A549 (cell line): Measurements from ENCODE around the gene TBX1. TPM values are rescaled to one million over a fixed set of nuclear protein-coding genes. Genes with fewer than 3 reads are reported as not detected.

Experiments used
- ATAC-seq, 2 experiments: fragments of 200-7000 bp in 1 of 2; fragments of >200 bp in 1 of 2; cut with Nextera tagmentation in 1 of 2; cut with Tn5 transposase in 1 of 2; 3 replicates each; pipeline versions ENCODE4 v1.8.0 to v1.9.1; 2018 to 2020; ENCODE audit warnings: mild to moderate bottlenecking in 1 of 2, moderate library complexity in 1 of 2
- CTCF ChIA-PET: fragments of 300-600 bp; sonication (Branson Sonifier 250); formaldehyde crosslinking; extraction: SDS; loops from one replicate; lab custom pipeline; 2021; ENCODE audit warnings: antibody characterized with exemption, inconsistent platforms; lab: Yijun Ruan, JAX
- POLR2A ChIA-PET: fragments of 350-600 bp; formaldehyde crosslinking; extraction: SDS; loops from one replicate; lab custom pipeline; 2021; ENCODE audit warnings: antibody characterized with exemption, inconsistent platforms; lab: Yijun Ruan, JAX
- DNase-seq, 2 experiments: peaks; one replicate each; pipeline versions ENCODE4 v3.0.0 to v3.0.0-alpha.2; 2011 to 2016; ENCODE audit warnings: low read depth in 1 of 2, low spot score in 1 of 2
- FAIRE-seq: peaks from 2 replicates; lab custom pipeline; 2011; peaks lifted over from hg19 to GRCh38; lab: Jason Lieb, UNC
- H3K27ac ChIP-seq, 2 experiments: fragments of >200 bp; sonication (Bioruptor Twin); formaldehyde crosslinking; 3 replicates each; pipeline ENCODE4 v1.5.1; 2016 to 2017
- H3K4me1 ChIP-seq: fragments of >200 bp; sonication (Bioruptor Twin); formaldehyde crosslinking; 3 replicates; pipeline ENCODE4 v1.6.1; 2016
- H3K4me2 ChIP-seq: fragments of >200 bp; sonication (Bioruptor Twin); formaldehyde crosslinking; 3 replicates; pipeline ENCODE4 v1.6.1; 2016
- H3K4me3 ChIP-seq: fragments of >200 bp; sonication (Bioruptor Twin); formaldehyde crosslinking; 3 replicates; pipeline ENCODE4 v1.5.1; 2016
- H3K9me3 ChIP-seq: fragments of >200 bp; sonication (Bioruptor Twin); formaldehyde crosslinking; 3 replicates; pipeline ENCODE4 v1.6.1; 2016
- ATOH8 ChIP-seq: fragments of 250-450 bp; sonication (Bioruptor Pico); IDR thresholded peaks from 2 replicates; pipeline ENCODE4 v1.5.0; 2020; ENCODE audit warnings: low read depth, mild to moderate bottlenecking, moderate library complexity
- BHLHE40 ChIP-seq: IDR thresholded peaks from 2 replicates; pipeline ENCODE4 v1.6.1; 2012; ENCODE audit warnings: low read depth, low read length, inconsistent platforms
- CHD2 ChIP-seq: fragments of 150-350 bp; IDR thresholded peaks from 2 replicates; pipeline ENCODE4 v1.6.1; 2014; ENCODE audit warnings: low read length; ENCODE audit not compliant: partially characterized antibody
- CHD4 ChIP-seq: fragments of 200-600 bp; sonication (generic); IDR thresholded peaks from 2 replicates; pipeline ENCODE4 v1.6.1; 2016; ENCODE audit warnings: antibody characterized with exemption, mild to moderate bottlenecking, borderline replicate concordance
- EHMT2 ChIP-seq: fragments of 200-600 bp; sonication (generic); IDR thresholded peaks from 2 replicates; pipeline ENCODE4 v1.6.1; 2016; ENCODE audit warnings: antibody characterized with exemption, low read depth, mild to moderate bottlenecking, moderate library complexity
- ELK1 ChIP-seq: fragments of 150-350 bp; IDR thresholded peaks from 2 replicates; pipeline ENCODE4 v1.6.1; 2014; ENCODE audit warnings: low read depth, mild to moderate bottlenecking, low read length
- EP300 ChIP-seq, 2 experiments: fragments of >200 bp; sonication (Bioruptor Twin); formaldehyde crosslinking; IDR thresholded peaks; 2 replicates in 1 of 2; 3 replicates in 1 of 2; pipeline ENCODE4 v1.6.1; 2016 to 2017
- FOSL2 ChIP-seq, 2 experiments: fragments of 450-650 bp in 1 of 2; fragments of >200 bp in 1 of 2; sonication (Bioruptor Twin) in 1 of 2; formaldehyde crosslinking; IDR thresholded peaks; 2 replicates each; pipeline versions ENCODE4 v1.5.0 to v1.6.1; 2016 to 2020; ENCODE audit warnings: mild to moderate bottlenecking in 1 of 2, moderate library complexity in 1 of 2
- FOXS1 ChIP-seq: fragments of 250-450 bp; sonication (Bioruptor Pico); IDR thresholded peaks from 2 replicates; pipeline ENCODE4 v1.5.0; 2020; ENCODE audit warnings: mild to moderate bottlenecking, moderate library complexity
- HOXA7 ChIP-seq: fragments of 250-450 bp; sonication (Bioruptor Pico); IDR thresholded peaks from 2 replicates; pipeline ENCODE4 v1.5.0; 2020; ENCODE audit warnings: mild to moderate bottlenecking, moderate library complexity
- HOXB13 ChIP-seq: fragments of 250-450 bp; sonication (Bioruptor Pico); IDR thresholded peaks from 2 replicates; pipeline ENCODE4 v1.5.0; 2020; ENCODE audit warnings: low read depth, mild to moderate bottlenecking, moderate library complexity
- KDM1A ChIP-seq: fragments of 200-600 bp; sonication (generic); IDR thresholded peaks from 2 replicates; pipeline ENCODE4 v1.6.1; 2016; ENCODE audit warnings: low read depth, mild to moderate bottlenecking
- MAX ChIP-seq: IDR thresholded peaks from 2 replicates; pipeline ENCODE4 v1.6.1; 2012
- NR3C1 ChIP-seq: fragments of >200 bp; sonication (Bioruptor Twin); formaldehyde crosslinking; IDR thresholded peaks from 3 replicates; pipeline ENCODE4 v1.6.1; 2017
- PHF8 ChIP-seq: fragments of 200-600 bp; sonication (generic); IDR thresholded peaks from 2 replicates; pipeline ENCODE4 v1.6.1; 2016; ENCODE audit warnings: low read depth, mild to moderate bottlenecking, antibody characterized with exemption, moderate library complexity, borderline replicate concordance
- POLR2A ChIP-seq: IDR thresholded peaks from 2 replicates; pipeline ENCODE4 v1.6.1; 2012; ENCODE audit warnings: mild to moderate bottlenecking, low read length
- RARB ChIP-seq: fragments of 250-450 bp; sonication (Bioruptor Pico); IDR thresholded peaks from 2 replicates; pipeline ENCODE4 v1.8.0; 2021; ENCODE audit warnings: mild to moderate bottlenecking, moderate library complexity
- SMC3 ChIP-seq: fragments of >200 bp; sonication (Bioruptor Twin); formaldehyde crosslinking; IDR thresholded peaks from 3 replicates; pipeline ENCODE4 v1.6.1; 2018; ENCODE audit warnings: inconsistent platforms
- SREBF2 ChIP-seq: fragments of 450-650 bp; IDR thresholded peaks from 2 replicates; pipeline ENCODE4 v1.6.1; 2014; ENCODE audit warnings: mild to moderate bottlenecking, moderate library complexity
- USF2 ChIP-seq: fragments of 450-650 bp; IDR thresholded peaks from 2 replicates; pipeline ENCODE4 v1.6.1; 2014; ENCODE audit warnings: antibody characterized with exemption
- ZSCAN20 ChIP-seq: fragments of 250-450 bp; sonication (Bioruptor Pico); IDR thresholded peaks from 2 replicates; pipeline ENCODE4 v1.8.0; 2022; ENCODE audit warnings: mild to moderate bottlenecking, moderate library complexity
- WGBS: methylation state at CpG from one replicate; pipeline ENCODE4 v1.1.6; 2017; ENCODE audit errors: missing lambda C conversion rate; 5-methylcytosine and 5-hydroxymethylcytosine counted together
- polyA plus RNA-seq, 4 experiments: library from polyadenylated mRNA; depleted of rRNA in 3 of 4; stranded (reverse); fragments of >200 nt; fragmentation: RNase III in 1 of 4; extraction: RNeasy Plus Mini Kit Qiagen cat#74134 plus additional on column Dnase treatment in 1 of 4; gene quantifications; 2 replicates in 3 of 4; 3 replicates in 1 of 4; pipeline ENCODE4 v1.2.3, GENCODE V29; 2011 to 2017

Gene TBX1
- polyA plus RNA-seq, 2 of the 4 experiments (the other 2 are of a cell fraction), result 0.30 to 2.8 TPM

GRCh38 chr22:19808873-19809478 is 48.4 kb downstream of the TBX1 start:
- DNase-seq, result no peak
- POLR2A ChIA-PET, result no interaction called here
- FAIRE-seq, result no peak
- Histone ChIP-seq H3K4me2 (no peak overlapping the region), H3K4me3 (no peak overlapping the region), H3K27ac (no peak overlapping the region), H3K4me1 (peaks cover 15% of the 10 kb centered on the region), H3K9me3 (no peaks in the 10 kb centered on the region)
- WGBS, result 75% methylated on average over 10 of the region's 11 CpGs
- TF ChIP-seq SREBF2 (no peak), KDM1A (no peak), ZSCAN20 (CRISPR knock-in tag) (no peak), CHD2 (no peak), EP300 (IDR thresholded peaks at IDR 0.05) (no peak), ATOH8 (no peak), EHMT2 (no peak), MAX (no peak), FOXS1 (CRISPR knock-in tag) (no peak), HOXB13 (CRISPR knock-in tag) (no peak), CHD4 (no peak), PHF8 (no peak), RARB (CRISPR knock-in tag) (no peak)
- CTCF ChIA-PET, result interaction anchor here (0.8 to 3.5 kb wide), 2 partner anchors 78 to 108 kb away, joined by 3 to 11 read pairs; no protein-coding TSS in a partner anchor
- no peak for ATAC-seq

GRCh38 chr22:19809741-19810140 is 49.2 kb downstream of the TBX1 start:
- H3K4me2 ChIP-seq, result no peak overlapping the region

More at GRCh38 chr22:19809741-19810140, 49.2 kb downstream of the TBX1 start:
- Histone ChIP-seq H3K4me1 (peaks cover 15% of the 10 kb centered on the region), H3K4me3 (no peak overlapping the region), H3K27ac (no peak overlapping the region), H3K9me3 (no peaks in the 10 kb centered on the region)
- FAIRE-seq (no peak), ATAC-seq (no peak), DNase-seq (no peak)
- CTCF ChIA-PET, result interaction anchor here (1.6 to 3.5 kb wide), 2 partner anchors 79 to 101 kb away, joined by 4 to 11 read pairs; no protein-coding TSS in a partner anchor
- 100% methylated on average over 3 of the region's 3 CpGs for WGBS
- TF ChIP-seq BHLHE40 (no peak), PHF8 (no peak), FOSL2 (IDR thresholded peaks at IDR 0.05) (no peak), FOSL2 (CRISPR knock-in tag; IDR thresholded peaks at IDR 0.05) (no peak), USF2 (no peak), ELK1 (no peak), POLR2A (no peak), SMC3 (no peak), HOXA7 (CRISPR knock-in tag) (no peak), NR3C1 (no peak)
- POLR2A ChIA-PET, result no interaction called here
